Heart left ventricle (tissue), 16 donors: ENCODE measurements around the gene CYBA. TPM values are rescaled to one million over a fixed set of nuclear protein-coding genes. Genes with fewer than 3 reads are reported as not detected.

Experiments
- ATAC-seq, 4 donors: fragments of 200-7000 bp; cut with Tn5 transposase; one replicate each; pipeline ENCODE4 v1.9.1; 2020 to 2022; ENCODE audit warnings: moderate library complexity in 4 of 4, mild to moderate bottlenecking in 3 of 4, moderate number of reproducible peaks in 1 of 4
- DNase-seq, 5 donors: peaks; one replicate each; pipeline ENCODE4 v3.0.0-alpha.2; 2020
- H3K27ac ChIP-seq, 12 donors: fragments of 200-600 bp; sonication (generic) in 4 of 12; one replicate each; pipeline versions ENCODE4 v1.5.0 to v1.8.0; 2016 to 2022; ENCODE audit warnings: mild to moderate bottlenecking in 2 of 12
- H3K27me3 ChIP-seq, 9 donors: fragments of 200-600 bp; sonication (generic) in 2 of 9; one replicate each; pipeline versions ENCODE4 v1.5.1 to v1.8.0; 2016 to 2022; ENCODE audit warnings: mild to moderate bottlenecking in 3 of 9
- H3K36me3 ChIP-seq, 9 donors: fragments of 200-600 bp; sonication (generic) in 2 of 9; one replicate each; pipeline versions ENCODE4 v1.5.0 to v1.8.0; 2018 to 2022; ENCODE audit warnings: mild to moderate bottlenecking in 2 of 9
- H3K4me1 ChIP-seq, 12 donors: fragments of 200-600 bp; sonication (generic) in 4 of 12; one replicate each; pipeline versions ENCODE4 v1.5.0 to v1.8.0; 2016 to 2022; ENCODE audit warnings: mild to moderate bottlenecking in 3 of 12
- H3K4me3 ChIP-seq, 12 donors: fragments of 200-600 bp; sonication (generic) in 4 of 12; one replicate each; pipeline versions ENCODE4 v1.5.0 to v1.8.0; 2017 to 2022; ENCODE audit warnings: mild to moderate bottlenecking in 9 of 12, moderate library complexity in 4 of 12
- H3K9me3 ChIP-seq, 12 donors: fragments of 200-600 bp; sonication (generic) in 4 of 12; one replicate each; pipeline versions ENCODE4 v1.5.0 to v1.8.0; 2016 to 2022; ENCODE audit warnings: mild to moderate bottlenecking in 1 of 12
- POLR2A ChIP-seq, 2 donors: fragments of 450-650 bp; IDR thresholded peaks; one replicate each; pipeline ENCODE4 v1.6.1; 2017; ENCODE audit warnings: antibody characterized with exemption in 2 of 2, mild to moderate bottlenecking in 2 of 2, moderate library complexity in 2 of 2
- WGBS, 4 donors: extraction: QIAGEN DNeasy Blood & Tissue Kit in 2 of 4; methylation state at CpG; one replicate each; pipeline versions ENCODE4 v1.1.5 to v1.1.7; 2013 to 2018; 5-methylcytosine and 5-hydroxymethylcytosine counted together
- intact Hi-C, 10 donors: fragments of 100-400 bp; cut with DNase I; formaldehyde crosslinking; loops; one replicate each; pipeline versions ENCODE4 v1.11.1 to v1.14.2; 2022
- polyA plus RNA-seq, 2 donors: library from polyadenylated mRNA; stranded (reverse); fragments of 200-250 nt; gene quantifications; one replicate each; pipeline ENCODE4 v1.2.3, GENCODE V29; 2013
- total RNA-seq, 9 donors: library from RNA; depleted of rRNA in 2 of 9; stranded (reverse); fragments of >200 nt in 2 of 9; fragmentation: NEBNext Ultra II Directional in 3 of 9; extraction: Animal tissue kit (Norgen Biotek cat#: 25700) in 3 of 9; gene quantifications; one replicate each; pipeline versions ENCODE4 v1.1.0 to v1.2.4, GENCODE V29; 2016 to 2023
- TF ChIP-seq, protein P1 (sequence below), 12 donors: fragments of 200-600 bp; sonication (generic) in 4 of 12; IDR thresholded peaks; one replicate each; pipeline versions ENCODE4 v1.5.0 to v1.8.0; 2018 to 2022; ENCODE audit warnings: antibody characterized with exemption in 12 of 12, mild to moderate bottlenecking in 5 of 12
- donor health status: ischemic (EF 13 %, LVEDD 7.1; RV severe dilation, severe dysfunction).
- donor health status: healthy with polysubstance abuse.
- donor health status: DM: no; HTN: yes; CAD: no.
- donor health status: DM: no; HTN: no; CAD: no.
- donor health status: ischemic (EF 25% LVEDD 6.9; RV normal size, moderate dysfunction).
- donor health status: ischemic (EF 25% LVEDD 5.7; RV mildly dilated, moderate dysfunction).
- donor health status: healthy.
- donor health status: DM: yes; HTN: yes; CAD: no.
- donor health status: ischemic (EF 35%, LVEDD 5.7; RV mildly dilated, moderate dysfunction).
- donor health status: nonischemic (EF 11% LVEDD 7.7; RV severe dilation, severe dysfunction).
- donor health status: DM: yes; HTN: yes; CAD: no.
- donor health status: PGD.
- donor health status: ischemic (EF 29% LVEDD 5.4; RV normal size, mild dysfunction).
- donor health status: nonischemic (EF 23%, LVEDD 6.1; RV moderate dilation, normal function).

CYBA gene
- total and polyA plus RNA-seq, 11 donors: 22.6 to 227 (median 46.5) TPM

DNA sequence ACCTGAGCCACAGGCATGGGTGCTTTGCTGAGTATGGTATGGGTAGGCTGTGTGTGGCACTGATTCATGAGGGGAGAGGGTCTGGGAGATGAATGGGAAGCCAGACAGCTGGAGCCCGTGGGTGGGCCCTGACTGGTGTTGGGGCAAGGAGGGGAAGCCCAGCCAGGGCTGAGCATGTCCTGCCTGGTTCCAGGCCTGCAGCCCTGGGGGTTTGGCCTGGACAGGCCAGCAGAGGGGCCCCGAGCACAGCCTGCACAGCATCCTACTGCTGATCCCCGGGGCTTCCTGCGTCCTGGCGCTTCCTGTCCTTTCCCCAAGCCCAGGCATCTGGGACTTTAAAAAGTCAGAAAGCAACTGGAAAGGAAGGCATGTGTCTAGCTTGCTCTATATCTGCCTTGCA, 16.6 kb upstream of the CYBA start:
- TF ChIP-seq POLR2A (IDR thresholded peaks at IDR 0.05): no peak
- TF ChIP-seq, protein P1, sequence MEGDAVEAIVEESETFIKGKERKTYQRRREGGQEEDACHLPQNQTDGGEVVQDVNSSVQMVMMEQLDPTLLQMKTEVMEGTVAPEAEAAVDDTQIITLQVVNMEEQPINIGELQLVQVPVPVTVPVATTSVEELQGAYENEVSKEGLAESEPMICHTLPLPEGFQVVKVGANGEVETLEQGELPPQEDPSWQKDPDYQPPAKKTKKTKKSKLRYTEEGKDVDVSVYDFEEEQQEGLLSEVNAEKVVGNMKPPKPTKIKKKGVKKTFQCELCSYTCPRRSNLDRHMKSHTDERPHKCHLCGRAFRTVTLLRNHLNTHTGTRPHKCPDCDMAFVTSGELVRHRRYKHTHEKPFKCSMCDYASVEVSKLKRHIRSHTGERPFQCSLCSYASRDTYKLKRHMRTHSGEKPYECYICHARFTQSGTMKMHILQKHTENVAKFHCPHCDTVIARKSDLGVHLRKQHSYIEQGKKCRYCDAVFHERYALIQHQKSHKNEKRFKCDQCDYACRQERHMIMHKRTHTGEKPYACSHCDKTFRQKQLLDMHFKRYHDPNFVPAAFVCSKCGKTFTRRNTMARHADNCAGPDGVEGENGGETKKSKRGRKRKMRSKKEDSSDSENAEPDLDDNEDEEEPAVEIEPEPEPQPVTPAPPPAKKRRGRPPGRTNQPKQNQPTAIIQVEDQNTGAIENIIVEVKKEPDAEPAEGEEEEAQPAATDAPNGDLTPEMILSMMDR (IDR thresholded peaks at IDR 0.05): peak in 3 of 12 donors; percentile 6 to 10 (median 8)
- intact Hi-C loops: no loop called here
- WGBS, 4 donors: 53 to 63% (median 54%) methylated on average over 4 to 5 of the region's 5 CpGs
- peaks cover 0 to 3% (median 0%) of the 10 kb centered on the region in 9 donors for H3K36me3 ChIP-seq
- no peak for DNase-seq
- no peak overlapping the region for H3K4me3 ChIP-seq
- H3K4me1 ChIP-seq: peaks cover 0 to 31% (median 18%) of the 10 kb centered on the region in 12 donors
- H3K9me3 ChIP-seq: no peaks in the 10 kb centered on the region
- H3K27me3 ChIP-seq: no peaks in the 10 kb centered on the region
- no peak for ATAC-seq
- no peak overlapping the region for H3K27ac ChIP-seq

GRCh38 chr16:88665570-88665969, 14.7 kb upstream of the CYBA start:
- 81 to 89% (median 86%) methylated on average over 3 of the region's 3 CpGs for WGBS, 4 donors
- ATAC-seq (no peak), DNase-seq (no peak)
- H3K36me3 ChIP-seq: peaks cover 0 to 3% (median 0%) of the 10 kb centered on the region in 9 donors
- H3K4me3 ChIP-seq: no peak overlapping the region
- peaks cover 0 to 32% (median 25%) of the 10 kb centered on the region in 12 donors for H3K4me1 ChIP-seq
- peak overlapping the region in 3 of 12 donors; percentile 11 to 37 (median 14) for H3K27ac ChIP-seq
- H3K9me3 ChIP-seq: no peaks in the 10 kb centered on the region
- no peaks in the 10 kb centered on the region for H3K27me3 ChIP-seq
- intact Hi-C loops: no loop called here
- TF ChIP-seq, protein P1 (IDR thresholded peaks at IDR 0.05): no peak
- TF ChIP-seq POLR2A (IDR thresholded peaks at IDR 0.05): no peak

DNA sequence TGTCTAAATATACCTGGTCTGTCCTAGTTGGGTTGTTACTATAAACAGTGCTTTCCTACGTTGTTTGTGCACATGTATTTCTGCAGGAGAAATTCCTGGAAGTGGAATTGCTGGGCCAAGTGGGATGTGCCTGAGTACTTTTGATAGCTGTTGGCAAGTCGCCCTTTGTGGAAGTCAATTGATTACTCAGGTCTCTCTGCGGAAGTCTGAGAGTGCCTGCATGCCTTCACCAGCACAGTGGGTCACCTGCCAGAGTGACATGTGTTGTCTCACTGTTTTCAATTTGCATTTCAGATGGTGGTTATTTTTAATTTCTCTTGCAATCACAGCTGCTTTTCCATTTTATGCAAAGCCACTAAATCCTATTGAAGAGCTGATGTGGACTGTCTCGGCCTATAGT, 14.3 kb upstream of the CYBA start:
- TF ChIP-seq, protein P1 (IDR thresholded peaks at IDR 0.05): no peak
- TF ChIP-seq POLR2A (IDR thresholded peaks at IDR 0.05): no peak
- Histone ChIP-seq H3K27ac (peak overlapping the region in 7 of 12 donors; percentile 11 to 37 (median 24)), H3K36me3 (peaks cover 0 to 3% (median 0%) of the 10 kb centered on the region in 9 donors), H3K4me1 (peaks cover 0 to 32% (median 25%) of the 10 kb centered on the region in 12 donors), H3K4me3 (no peak overlapping the region), H3K9me3 (no peaks in the 10 kb centered on the region), H3K27me3 (no peaks in the 10 kb centered on the region)
- DNase-seq: peak in 2 of 5 donors; percentile 55 to 61
- WGBS, 4 donors: 17 to 35% (median 32%) methylated on average over 4 of the region's 4 CpGs
- intact Hi-C loops: no loop called here
- peak in 1 of 4 donors; percentile 40 for ATAC-seq

DNA sequence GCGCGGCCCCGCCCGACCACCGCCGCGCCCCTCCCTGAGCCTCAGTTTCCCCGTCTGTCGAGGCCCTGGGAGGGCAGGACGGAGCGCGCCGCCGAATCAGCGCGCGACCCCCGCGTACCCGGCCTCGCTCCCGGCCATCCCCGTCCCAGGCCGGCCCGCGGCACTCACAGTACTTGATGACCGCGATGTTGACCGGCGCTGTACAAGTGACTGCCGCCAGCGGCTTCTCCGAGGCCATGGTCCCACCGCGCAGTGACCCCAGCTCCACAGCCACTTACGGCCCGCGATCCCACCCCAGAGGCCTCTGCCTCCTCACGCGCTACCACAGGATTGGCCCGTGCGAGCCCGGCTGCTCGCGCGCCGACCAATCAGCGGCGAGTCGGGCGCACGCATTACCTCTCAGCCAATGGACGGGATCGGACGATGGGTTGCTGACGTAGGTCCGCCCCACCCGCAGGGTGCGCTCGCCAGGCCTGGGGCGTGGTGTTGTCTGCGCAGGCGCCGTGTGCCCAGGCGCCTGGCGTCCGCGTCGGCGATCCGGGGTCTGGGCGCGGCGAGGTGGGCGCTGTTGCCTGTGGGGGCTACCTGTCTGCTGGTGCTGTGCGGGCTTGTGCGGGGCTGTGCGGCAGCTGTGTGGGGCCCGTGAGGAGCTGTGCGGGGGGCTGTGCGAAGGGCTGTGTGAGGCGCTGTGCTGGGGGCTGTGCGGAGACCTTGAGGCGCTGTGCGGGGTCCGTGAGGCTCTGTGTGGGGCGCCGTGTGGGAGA, 12.2 kb upstream of the CYBA start, which contains the start of gene MVD:
TSS of gene MVD (minus strand) at position 249 of the 764 bp plus-strand sequence. CDS start at position 238, 11 bp downstream.
- Histone ChIP-seq H3K4me3 (peak within 1 kb of the TSS; percentile 56 to 100 (median 90)), H3K36me3 (peaks cover 0 to 7% (median 0%) of the 10 kb centered on the region in 9 donors), H3K9me3 (no peaks in the 10 kb centered on the region), H3K4me1 (peaks cover 0 to 32% (median 25%) of the 10 kb centered on the region in 12 donors), H3K27ac (peak within 1 kb of the TSS; percentile 1 to 97 (median 84)), H3K27me3 (no peaks in the 10 kb centered on the region)
- ATAC-seq: peak; percentile 99
- peak; percentile 98 to 99 (median 98) for DNase-seq
- intact Hi-C loops: loop anchor here in 1 of 10 donors (5.0 kb wide), 1 partner anchor 44 kb away; the partner anchor contains the start of genes CTU2 and RNF166
- WGBS, 4 donors: 0 to 1% (median 1%) methylated on average over 27 to 88 of the region's 88 CpGs
- TF ChIP-seq POLR2A (IDR thresholded peaks at IDR 0.05): peak; percentile 7 to 92
- TF ChIP-seq, protein P1 (IDR thresholded peaks at IDR 0.05): peak in 2 of 12 donors; percentile 8 to 22
